Heart left ventricle (tissue), 13 donors: ENCODE measurements around the gene TBRG4.

Experiments used
- CTCF ChIP-seq, 12 donors: fragments of 200-600 bp; sonication (generic) in 4 of 12; IDR thresholded peaks; one replicate each; pipeline versions ENCODE4 v1.5.0 to v1.8.0; 2018 to 2022; ENCODE audit warnings: antibody characterized with exemption in 12 of 12, mild to moderate bottlenecking in 5 of 12
- POLR2A ChIP-seq, 2 donors: fragments of 450-650 bp; IDR thresholded peaks; one replicate each; pipeline ENCODE4 v1.6.1; 2017; ENCODE audit warnings: antibody characterized with exemption in 2 of 2, mild to moderate bottlenecking in 2 of 2, moderate library complexity in 2 of 2
- donor health status: ischemic (EF 13 %, LVEDD 7.1; RV severe dilation, severe dysfunction).
- donor health status: DM: no; HTN: yes; CAD: no.
- donor health status: DM: no; HTN: no; CAD: no.
- donor health status: ischemic (EF 25% LVEDD 6.9; RV normal size, moderate dysfunction).
- donor health status: ischemic (EF 25% LVEDD 5.7; RV mildly dilated, moderate dysfunction).
- donor health status: ischemic (EF 35%, LVEDD 5.7; RV mildly dilated, moderate dysfunction).
- donor health status: nonischemic (EF 11% LVEDD 7.7; RV severe dilation, severe dysfunction).
- donor health status: DM: yes; HTN: yes; CAD: no.
- donor health status: PGD.
- donor health status: ischemic (EF 29% LVEDD 5.4; RV normal size, mild dysfunction).
- donor health status: nonischemic (EF 23%, LVEDD 6.1; RV moderate dilation, normal function).

DNA sequence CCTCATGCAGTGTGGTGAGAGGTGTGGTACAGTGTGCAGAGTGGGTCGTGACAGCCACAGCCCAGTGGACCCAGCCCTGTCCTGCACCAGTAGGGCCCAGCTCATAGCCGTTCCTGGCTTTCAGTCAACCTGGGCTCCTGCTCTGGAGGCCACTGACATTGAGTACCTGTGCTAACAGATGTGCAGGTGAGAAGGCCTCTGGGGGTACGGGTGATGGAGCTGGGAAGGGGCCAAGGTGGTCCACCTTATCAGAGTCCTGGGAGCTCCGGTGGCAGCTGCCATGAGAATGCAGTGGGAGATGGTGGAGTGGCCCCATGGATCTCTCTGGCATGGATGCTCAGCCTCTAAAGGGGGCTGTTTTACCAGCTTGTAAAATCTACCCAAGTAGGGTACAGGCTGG, 6.1 kb upstream of the TBRG4 start:
- no peak for TF ChIP-seq POLR2A (IDR thresholded peaks at IDR 0.05)
- no peak for TF ChIP-seq CTCF (IDR thresholded peaks at IDR 0.05)
